Measurements from ENCODE around the gene TOP2A.

Gene TOP2A

DNA sequence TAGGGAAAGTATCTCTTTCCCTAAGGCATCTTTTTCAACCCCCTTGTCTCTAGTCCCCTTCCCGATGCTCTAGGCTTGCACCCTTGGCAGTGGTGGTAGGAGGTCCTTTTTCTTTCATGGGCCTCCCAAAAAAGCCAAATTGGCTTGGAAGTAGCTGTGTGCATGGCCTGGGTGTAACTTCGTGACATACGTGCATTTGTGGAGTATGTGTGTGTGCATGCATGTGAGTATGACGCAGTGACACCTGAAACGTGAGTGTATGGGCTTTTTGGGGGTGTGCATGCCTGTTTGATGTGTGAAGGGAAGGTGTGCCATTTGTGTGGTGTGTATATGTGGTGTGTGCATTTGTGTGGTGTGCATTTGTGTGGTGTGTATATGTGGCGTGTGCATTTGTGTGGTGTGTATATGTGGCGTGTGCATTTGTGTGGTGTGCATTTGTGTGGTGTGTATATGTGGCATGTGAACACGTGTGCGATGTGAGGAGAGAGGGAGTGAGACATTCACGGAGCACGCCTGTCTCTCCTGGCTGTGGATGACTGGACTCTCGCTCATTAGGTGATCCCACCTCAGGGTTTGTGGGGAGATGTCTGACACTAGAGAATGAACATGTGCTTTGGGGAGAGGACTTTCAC is 41.3 kb upstream of the TOP2A start:
- DNase-seq = no peak
- peaks cover 32% of the 10 kb centered on the region for H3K36me3 ChIP-seq
- no peaks in the 10 kb centered on the region for H3K27me3 ChIP-seq
- peaks cover 56% of the 10 kb centered on the region for H3K4me1 ChIP-seq
- no peak for TF ChIP-seq CTCF (IDR thresholded peaks at IDR 0.05; ENCODE audit: low read depth, low read length)
- no peak overlapping the region for H3K4me3 ChIP-seq (ENCODE audit: low read depth, low read length)
- no peaks in the 10 kb centered on the region for H3K9me3 ChIP-seq

- no peak for TF ChIP-seq CTCF (IDR thresholded peaks at IDR 0.05; ENCODE audit: low read depth, low read length)
- peak overlapping the region; percentile 17; the same call in 1 of the 2 replicates for H3K4me3 ChIP-seq (ENCODE audit: low read depth, low read length)
- peaks cover 40% of the 10 kb centered on the region for H3K36me3 ChIP-seq
- DNase-seq = peak; percentile 93
- H3K27me3 ChIP-seq = no peaks in the 10 kb centered on the region
- no peaks in the 10 kb centered on the region for H3K9me3 ChIP-seq
- H3K4me1 ChIP-seq = peaks cover 55% of the 10 kb centered on the region
These were observed 40.5 kb upstream of the TOP2A start for GRCh38 chr17:40457964-40458791.

DNA sequence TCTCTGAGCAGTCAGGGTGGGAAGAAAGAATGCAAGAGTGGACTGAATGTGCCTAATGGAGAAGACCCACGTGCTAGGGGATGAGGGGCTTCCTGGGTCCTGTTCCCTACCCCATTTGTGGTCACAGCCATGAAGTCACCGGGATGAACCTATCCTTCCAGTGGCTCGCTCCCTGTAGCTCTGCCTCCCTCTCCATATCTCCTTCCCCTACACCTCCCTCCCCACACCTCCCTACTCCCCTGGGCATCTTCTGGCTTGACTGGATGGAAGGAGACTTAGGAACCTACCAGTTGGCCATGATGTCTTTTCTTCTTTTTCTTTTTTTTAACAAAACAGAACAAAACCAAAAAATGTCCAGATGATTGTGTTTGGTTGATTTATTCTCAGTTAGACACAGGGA is 39.7 kb upstream of the TOP2A start:
- TF ChIP-seq CTCF (IDR thresholded peaks at IDR 0.05; ENCODE audit: low read depth, low read length) = no peak
- peaks cover 53% of the 10 kb centered on the region for H3K4me1 ChIP-seq
- no peaks in the 10 kb centered on the region for H3K27me3 ChIP-seq
- no peaks in the 10 kb centered on the region for H3K9me3 ChIP-seq
- H3K36me3 ChIP-seq = peaks cover 48% of the 10 kb centered on the region
- no peak for DNase-seq
- no peak overlapping the region for H3K4me3 ChIP-seq (ENCODE audit: low read depth, low read length)

DNA sequence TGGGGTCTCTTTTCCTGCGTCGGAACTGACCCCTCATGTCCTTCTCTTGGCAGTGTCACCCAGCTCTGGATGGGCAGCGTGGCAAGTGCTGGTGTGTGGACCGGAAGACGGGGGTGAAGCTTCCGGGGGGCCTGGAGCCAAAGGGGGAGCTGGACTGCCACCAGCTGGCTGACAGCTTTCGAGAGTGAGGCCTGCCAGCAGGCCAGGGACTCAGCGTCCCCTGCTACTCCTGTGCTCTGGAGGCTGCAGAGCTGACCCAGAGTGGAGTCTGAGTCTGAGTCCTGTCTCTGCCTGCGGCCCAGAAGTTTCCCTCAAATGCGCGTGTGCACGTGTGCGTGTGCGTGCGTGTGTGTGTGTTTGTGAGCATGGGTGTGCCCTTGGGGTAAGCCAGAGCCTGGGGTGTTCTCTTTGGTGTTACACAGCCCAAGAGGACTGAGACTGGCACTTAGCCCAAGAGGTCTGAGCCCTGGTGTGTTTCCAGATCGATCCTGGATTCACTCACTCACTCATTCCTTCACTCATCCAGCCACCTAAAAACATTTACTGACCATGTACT is 38.8 kb upstream of the TOP2A start:
- Histone ChIP-seq H3K27me3 (no peaks in the 10 kb centered on the region), H3K4me1 (peaks cover 53% of the 10 kb centered on the region), H3K4me3 (ENCODE audit: low read depth, low read length) (no peak overlapping the region), H3K9me3 (no peaks in the 10 kb centered on the region), H3K36me3 (peaks cover 55% of the 10 kb centered on the region)
- TF ChIP-seq CTCF (IDR thresholded peaks at IDR 0.05; ENCODE audit: low read depth, low read length) = no peak
- DNase-seq = no peak

DNA sequence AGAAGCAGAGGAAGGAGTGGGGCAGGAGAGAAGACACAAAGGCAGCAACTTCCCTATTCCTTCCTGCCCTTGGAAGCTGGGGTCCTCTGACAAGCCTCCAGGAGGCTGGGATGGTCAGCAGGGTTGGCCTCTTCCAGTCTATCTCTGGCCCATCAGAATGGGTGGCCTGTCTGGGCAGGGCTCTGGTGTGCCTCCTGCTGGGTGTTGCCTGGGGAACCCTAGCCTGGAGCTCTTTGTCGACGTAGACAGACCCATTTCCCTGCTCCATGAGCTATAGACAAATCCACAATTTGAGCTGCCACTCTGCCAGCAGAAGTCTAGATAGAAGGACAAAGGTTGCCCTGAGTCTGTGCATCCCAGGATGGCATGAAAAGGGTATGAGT is 36.9 kb upstream of the TOP2A start:
- Histone ChIP-seq H3K27me3 (no peaks in the 10 kb centered on the region), H3K9me3 (no peaks in the 10 kb centered on the region), H3K36me3 (peaks cover 55% of the 10 kb centered on the region), H3K4me1 (peaks cover 49% of the 10 kb centered on the region), H3K4me3 (ENCODE audit: low read depth, low read length) (no peak overlapping the region)
- no peak for TF ChIP-seq CTCF (IDR thresholded peaks at IDR 0.05; ENCODE audit: low read depth, low read length)
- no peak for DNase-seq
